KG1 (cell line): Measurements from ENCODE around the gene LCOR.
"Not testable (repeated sequence)": the region's sequence is repeated elsewhere in the genome, so short reads cannot be mapped to it uniquely, and the experiment has no call there.

Experiments
- DNase-seq: peaks from one replicate; lab custom pipeline; 2025; lab: John Stamatoyannopoulos, UW

LCOR gene

DNA sequence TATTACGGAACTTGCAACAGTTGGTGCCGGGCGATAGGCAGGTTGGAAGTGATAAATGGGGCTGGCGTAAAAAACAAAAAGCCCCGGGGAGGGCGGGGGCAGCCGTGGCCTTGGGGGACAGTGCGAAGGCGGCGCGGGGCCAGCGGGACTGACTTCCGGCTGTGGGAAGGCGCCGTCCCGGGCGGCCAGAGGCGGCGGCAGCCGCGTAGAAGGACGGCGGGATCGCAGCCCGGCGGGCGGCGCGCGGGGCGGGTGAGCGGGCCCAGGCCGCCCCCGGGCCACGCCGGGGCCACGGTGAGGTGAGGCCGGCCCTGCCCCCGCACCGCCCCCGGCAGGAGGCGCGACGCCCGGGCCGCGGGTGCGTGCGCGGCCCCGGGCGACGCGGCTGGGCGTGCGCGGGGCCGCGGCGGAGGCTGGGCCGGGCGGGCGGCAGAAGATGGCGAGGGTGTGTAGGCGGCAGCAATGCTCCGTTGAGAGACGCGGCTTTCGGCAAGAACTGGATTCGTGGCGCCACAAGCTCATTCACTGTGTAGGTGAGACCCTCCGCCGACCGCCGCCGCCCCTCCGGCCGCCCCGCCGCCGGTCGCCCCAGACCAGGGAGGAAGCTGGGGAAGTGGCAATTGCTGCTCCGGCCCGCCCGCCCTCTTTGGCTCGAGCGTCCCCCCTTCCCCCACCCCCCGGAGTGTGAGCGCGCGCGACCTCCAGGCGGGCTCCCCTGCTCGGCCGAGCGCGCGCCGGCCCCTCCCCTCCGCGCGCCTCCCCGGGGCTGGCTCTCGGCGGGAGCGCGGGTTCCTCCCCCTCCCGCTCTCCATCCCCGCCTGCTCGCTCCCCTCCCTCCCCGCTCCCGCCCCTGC, at the start of gene LCOR:
TSS of gene LCOR (plus strand) at position 432 of the 854 bp plus-strand sequence. CDS start 116,760 bp downstream, outside the sequence.
- peak; percentile 61 for DNase-seq

DNA sequence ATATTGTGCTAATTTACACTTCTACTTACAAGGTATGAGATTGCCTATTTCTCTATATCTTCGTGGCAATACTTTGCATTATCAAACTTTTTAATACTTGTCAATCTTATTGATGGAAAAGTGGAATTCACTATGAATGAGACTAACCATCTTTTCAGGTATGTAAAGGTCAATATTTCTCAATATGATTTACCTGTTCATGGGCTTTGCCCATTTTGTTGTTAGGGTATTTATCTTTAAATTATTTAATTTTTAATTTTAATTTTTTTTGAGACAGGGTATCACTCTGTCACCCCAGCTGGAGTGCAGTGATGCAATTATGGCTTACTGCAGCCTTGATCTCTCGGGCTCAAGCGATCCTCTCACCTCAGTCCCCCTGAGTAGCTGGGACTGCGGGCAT, 47.8 kb upstream of the LCOR start:
- no peak for DNase-seq

DNA sequence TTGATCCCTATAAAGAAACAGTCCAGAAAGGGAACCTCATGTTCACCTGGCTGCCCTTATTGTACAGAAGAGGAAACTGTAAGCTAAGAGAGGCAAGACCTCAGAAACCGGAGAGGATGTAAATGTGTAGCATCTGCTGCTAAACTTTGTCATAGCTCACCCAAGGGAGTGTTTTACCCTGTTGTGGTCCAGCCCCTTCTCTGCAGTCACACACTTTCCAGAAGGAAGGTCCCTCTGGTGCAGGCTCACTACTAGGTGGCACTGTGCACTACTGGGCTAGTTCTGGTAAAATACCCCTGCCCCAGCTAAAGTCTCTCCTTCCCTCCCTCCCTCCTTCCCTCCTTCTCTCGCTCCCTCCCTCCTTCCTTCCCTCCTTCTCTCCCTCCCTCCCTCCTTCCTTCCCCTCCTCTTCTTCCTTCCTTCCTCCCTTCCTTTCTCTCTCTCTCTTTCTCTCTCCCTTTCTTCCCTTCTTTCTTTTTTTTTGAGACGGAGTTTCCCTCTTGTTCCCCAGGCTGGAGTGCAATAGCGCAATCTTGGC, 42.5 kb upstream of the LCOR start:
- DNase-seq: peak; percentile 59

DNA sequence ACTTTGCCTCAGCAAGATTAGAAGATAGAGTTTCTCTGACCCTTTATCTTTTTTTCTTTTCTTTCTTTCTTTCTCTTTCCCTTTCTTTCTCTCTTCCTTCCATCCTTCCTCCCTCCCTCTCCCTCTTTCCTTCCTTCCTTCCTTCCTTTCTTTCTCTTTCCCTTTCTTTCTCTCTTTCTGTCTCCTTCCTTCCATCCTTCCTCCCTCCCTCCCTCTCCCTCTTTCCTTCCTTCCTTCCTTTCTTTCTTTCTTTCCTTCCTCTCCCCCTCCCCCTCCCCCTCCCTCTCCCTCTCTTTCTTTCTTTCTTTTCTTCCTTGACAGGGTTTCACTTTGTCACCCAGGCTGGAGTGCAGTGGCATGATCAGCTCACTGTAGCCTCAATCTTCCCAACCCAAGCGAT, 40.2 kb upstream of the LCOR start:
- DNase-seq: no peak

DNA sequence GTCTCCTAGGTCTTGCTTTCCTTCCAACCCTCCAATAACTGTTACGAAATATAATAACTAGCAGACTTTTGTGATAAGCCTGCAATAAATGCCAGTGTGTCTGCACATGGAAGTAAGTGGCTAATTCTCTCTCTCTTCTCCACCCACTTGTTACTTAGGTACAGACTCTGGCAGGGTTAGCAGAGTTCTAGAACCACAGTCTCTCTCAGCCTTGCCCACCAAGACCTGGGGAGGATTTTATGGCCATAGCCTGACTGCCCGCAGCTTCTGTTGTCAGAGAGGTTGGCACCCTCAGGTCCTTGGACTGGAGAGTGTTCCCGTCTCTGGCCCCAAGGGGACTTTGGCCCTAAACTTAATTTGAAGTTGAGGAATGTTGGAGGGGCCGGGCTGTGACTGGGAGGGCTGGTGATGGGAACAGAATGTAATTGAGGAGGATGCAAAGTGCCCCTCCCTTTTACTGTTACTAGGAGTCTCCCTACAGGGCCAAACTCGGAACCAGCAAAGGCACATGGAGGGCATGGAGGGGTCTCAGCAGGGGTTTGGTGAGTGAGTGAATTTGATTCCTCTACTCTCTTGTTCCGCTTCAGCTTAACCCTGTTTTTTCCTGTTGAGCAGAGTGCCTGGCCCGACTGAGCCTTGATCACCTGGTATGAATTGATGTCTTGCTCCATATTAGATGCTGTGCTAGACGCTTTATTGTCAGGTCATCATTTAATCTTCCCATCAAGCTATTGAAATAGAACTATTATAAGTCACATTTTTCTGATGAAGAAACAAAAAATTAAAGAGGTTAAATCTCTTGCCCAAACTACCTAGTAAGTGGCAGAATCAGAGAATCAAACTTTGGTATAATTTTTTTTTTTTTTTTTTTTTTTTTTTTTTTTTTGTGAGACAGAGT, 37.0 kb upstream of the LCOR start:
- DNase-seq: no peak

DNA sequence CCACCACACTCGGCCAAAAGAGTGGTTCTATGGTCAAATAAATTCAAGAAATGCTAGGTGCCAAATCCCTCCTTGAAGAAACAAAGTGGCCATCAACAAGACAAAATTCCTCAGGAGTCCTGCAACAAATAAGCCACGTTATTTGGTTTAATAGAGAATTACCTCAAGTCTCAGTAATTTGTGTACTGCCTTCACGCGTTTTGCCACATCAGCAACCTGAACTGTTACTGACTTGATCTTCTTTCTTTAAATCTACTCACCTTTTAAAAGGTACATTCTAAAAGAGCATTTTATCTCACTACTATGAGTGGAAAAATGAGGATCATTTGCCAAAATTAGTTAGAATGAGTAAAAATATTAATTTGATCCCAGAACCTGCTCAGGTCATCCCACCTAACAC, 34.6 kb upstream of the LCOR start:
- no peak for DNase-seq

DNA sequence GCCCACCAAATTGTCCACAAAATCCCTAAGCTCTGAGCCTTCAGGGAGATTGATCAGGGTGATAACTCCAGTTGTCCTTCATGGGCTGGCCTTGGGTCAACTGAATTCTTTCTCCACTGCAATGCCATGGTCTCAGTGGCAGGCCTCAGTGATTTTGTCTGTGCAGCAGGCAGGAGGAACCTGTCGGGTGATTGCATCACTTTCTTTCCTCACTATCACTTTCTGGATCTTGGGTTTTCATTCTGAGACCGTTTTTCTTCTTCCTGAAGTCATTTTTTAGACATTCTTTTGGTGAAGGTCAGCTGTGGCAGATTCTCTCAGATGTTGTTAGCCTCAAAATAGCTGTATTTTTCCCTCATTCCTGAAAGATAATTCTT, 28.8 kb upstream of the LCOR start:
- DNase-seq: no peak

DNA sequence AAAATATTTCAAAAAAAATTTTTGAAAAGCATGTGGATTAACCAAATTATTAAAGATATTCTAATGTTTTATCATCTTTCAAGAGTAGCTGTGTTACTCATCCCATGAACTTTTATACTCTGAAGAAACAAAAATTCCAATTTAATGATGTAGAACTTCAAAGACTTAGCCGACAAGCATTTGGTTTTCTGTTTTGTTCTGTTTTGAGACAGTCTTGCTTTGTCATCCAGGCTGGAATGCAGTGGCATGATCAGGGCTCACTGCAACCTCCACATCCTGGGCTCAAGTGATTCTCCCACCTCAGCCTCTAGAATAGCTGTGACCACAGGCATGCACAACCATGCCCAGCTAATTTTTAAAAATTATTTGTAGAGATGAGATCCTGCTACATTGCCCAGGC, 17.8 kb upstream of the LCOR start:
- DNase-seq: no peak

DNA sequence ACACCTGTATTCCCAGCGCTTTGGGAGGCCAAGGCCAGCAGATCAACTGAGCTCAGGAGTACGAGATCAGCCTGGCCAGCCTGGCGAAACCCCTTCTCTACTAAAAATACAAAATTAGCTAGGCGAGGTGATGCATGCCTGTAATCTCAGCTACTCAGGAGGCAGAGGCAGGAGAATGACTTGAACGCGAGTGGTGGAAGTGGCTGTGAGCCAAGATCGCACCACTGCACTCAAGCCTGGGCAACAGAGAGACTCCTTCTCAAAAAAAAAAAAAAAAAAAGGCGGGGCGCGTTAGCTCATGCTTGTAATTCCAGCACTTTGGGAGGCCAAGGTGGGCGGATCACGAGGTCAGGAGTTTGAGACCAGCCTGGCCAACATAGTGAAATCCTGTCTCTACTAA, 13.1 kb upstream of the LCOR start:
- DNase-seq: not testable (repeated sequence)

DNA sequence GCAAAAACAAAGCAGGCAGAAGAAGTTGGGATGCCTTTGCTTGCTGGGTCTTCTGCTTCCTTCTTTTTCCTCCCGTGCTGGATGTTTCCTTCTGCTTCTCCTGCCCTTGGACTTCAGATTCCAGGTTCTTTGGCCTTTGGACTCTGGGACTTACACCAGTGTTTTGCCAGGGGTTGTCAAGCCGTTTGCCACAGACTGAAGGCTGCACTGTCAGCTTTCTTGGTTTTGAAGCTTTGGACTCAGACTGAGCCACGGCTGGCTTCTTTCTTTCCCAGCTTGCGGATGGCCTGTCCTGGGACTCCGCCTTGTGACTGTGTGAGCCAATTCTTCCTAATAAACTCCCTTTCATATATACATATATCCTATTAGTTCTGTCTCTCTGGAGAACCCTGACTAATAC, 11.3 kb upstream of the LCOR start:
- no peak for DNase-seq

DNA sequence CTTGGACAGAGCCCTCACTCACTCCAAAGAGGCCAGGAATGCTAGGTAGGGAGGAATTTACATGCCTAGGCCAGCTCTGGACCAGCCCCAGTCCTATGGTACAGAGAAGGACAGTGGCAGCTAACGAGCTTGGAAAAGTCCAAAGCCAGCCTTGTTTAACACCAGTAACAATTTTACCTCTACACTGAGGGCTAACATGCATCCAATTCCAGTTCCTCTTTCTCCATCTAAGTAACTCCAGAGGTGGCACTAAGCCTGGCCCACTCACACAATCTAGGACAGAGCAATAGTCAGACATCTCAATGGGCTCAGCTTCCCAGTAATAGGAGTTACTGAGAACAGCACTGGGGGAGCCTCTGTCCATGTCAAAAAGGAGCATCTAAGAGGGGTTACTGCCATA, 5.7 kb upstream of the LCOR start:
- no peak for DNase-seq

DNA sequence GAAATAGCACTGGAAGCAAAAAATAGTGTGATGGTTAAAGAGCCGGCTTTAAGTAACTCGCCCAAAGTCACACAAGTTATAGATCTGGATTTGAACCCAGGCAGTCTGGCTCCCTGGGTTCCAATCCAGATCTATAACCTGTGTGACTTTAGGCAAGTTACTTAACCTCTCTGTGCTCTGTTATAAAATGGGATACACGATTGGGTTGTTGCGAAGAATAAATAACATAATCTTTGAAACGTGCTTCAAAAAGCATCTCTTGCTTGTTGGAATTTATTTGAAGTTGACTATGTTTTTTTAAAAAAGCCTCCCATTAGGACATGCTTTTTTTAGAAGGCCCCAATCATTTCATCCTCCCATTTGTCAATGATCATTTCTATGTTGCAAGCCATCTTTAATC, 3.5 kb upstream of the LCOR start:
- DNase-seq: no peak

DNA sequence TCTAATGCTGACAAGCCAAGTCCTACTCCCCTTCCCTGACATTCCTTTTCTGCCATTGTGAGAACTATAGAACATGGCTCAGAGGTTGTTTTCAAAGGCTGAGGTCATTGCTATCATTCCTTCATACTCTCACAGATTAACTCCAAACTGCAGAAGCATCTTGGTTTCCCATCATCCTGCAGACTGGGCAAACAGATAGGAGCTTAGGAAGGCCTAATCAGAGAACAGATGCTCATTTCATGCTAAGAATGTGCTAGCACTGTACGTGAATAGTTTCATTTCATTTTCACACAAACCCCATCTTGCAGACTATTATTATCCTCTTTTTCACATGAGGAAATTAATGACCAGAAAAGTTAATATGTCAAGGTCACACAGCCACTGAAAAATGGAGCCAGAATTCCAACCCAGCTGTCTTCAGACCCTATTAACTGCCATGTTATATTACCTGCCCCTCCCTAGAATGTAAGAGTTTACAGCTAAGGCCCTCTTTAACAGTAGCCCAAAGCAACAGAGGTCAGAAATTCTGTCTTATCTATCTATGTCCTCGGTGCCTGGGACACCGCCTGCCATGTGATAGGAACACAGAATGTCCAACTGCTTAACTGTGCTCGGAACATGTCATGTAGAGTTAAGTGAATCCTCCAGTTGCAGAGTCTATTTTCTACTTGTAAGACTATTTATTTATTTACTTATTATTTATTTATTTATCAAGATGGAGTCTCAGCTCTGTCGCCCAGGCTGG, 2.9 kb upstream of the LCOR start:
- DNase-seq: no peak

DNA sequence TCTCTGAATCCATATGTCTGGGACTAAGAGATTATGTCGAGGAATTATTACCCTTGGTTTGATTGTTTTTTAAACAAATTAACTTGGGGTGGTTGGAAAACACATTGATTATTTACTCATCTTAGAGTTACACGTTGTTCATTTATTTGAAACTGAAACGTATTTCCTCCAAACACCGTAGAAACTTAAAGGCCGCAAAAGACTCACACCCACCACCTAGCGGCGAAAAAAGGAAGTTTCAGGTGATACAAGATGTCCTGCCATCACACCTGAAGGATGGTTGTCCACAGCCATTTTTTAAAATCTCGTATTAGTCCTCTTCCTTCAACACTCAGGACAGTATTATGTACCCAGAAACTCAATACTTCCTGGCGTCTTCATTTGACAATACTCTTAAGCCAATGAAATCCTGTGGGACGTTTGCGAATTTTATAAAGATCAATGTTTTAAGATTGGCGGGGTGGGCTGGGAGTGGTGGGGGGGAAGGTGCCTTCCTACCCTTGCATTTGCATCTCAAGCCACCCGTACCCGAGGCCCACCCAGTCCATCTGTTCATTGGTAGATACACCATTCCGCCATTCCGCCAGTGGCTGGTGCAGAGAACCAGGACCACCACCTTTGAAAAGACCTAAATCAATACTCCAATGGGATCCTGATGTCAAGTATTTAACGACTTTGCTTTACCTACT, 1.4 kb upstream of the LCOR start:
- peak; percentile 72 for DNase-seq

DNA sequence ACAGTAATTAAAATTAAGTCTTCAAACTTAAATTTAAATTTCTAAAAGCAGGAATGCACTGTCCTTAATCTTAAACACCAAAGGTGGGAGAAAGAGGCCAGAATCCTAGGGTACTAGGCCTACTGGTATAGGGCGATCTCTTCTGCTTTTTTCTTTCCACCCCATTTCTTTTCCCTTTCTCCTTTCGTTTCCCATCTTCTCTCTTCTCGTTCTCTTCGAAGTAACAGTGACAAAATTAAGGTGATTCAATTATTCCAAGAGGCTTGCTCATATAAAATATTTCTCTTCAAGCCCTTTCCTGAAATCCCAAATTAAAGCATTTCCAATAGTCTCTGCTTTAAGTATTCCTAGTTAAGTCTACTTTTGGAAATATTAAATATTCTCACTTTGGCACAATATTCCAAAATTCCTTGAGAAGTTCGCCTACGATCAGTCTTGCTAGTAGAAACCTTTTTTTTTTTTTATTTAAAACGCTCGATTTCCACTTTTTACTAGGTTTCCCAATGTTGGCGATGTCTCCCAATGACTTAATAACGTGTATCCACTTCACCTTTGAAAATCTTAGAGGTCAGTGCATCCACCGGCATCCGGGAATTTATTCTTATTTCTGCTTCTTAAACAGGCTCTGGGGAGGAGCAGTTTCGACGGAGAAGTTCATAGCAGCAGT, 765 bp upstream of the LCOR start:
- no peak for DNase-seq

DNA sequence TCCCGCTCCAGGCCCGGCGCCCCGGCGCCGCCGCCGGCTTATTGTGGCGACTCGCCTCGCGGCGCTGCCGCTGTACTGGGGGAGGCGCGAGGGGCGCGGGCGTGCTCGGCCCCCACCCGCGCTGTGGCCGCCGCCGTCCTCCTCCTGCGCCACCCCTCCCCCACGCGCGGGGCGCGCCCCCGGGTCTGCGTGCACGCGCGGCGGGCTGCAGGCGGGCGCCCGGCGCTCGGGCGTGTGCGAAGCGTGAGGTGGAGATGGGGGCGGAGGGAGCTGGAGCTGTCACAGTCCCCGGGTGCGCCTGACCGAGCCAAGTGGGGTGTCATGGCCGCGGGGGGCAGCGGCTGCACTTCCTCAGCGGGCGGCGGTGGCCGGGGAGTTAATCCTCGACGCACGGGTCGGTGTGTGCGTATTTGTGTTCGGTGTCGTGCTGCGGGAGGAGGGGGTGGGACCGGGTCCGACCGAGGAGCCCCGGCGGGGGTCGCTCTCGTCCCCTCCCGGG, 672 bp downstream of the LCOR start:
- peak; percentile 60 for DNase-seq

DNA sequence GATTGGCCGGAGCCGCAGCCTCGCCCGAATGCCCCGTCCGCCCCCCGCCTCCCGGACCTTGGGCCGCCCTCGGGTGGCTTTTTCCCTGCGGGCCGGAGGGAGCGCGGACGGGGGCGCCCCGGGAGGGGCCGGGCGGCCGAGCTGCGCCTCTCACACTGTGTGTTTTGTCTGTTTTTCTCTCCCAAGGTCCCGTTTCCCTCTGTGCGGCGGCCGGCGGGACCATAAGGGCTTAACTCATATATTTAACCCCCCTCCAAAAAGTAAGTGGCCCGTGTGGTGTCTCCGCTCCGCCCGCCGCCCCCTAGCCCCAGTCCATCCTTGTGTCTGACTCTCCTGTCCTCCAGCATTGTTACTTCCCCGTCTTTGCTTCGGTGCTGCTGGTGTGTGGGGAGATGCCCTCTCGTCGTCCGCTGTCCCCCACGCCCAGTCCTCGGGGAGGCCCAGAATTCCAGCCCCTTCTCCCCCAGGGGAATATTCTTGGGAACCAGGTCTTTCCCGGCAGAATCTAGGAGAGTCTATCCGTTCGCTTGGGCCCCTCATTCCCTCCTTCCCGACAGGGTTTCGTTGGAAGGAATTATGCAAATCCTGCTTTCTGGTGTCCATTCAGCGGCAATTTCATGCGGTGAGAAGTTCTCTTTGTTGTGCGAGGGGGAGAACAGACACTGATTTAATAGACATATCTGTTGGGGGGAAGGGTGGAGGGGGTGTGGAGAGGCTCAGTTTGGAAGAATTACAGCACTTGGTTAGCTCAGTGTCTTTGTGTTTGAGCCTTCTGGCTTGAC, 1.3 kb downstream of the LCOR start:
- no peak for DNase-seq

DNA sequence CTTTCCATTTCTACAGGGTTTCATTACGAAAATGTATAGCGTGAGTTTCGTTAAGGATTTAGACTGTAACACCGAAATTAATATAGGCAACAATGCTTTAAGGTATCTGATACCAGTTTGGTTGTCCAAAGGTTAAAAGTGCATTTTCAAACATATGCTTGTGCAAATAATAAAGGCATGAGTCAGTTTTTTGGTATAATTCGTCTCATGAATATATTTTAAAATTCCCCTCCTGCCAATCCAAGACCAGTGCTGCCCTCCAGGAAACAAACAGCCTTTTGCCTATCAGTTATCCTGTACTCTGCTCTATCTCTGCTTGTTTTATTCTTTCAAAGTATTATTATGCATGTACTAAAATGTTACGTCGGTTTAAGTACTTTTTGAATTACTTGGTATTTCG, 2.0 kb downstream of the LCOR start:
- DNase-seq: no peak

DNA sequence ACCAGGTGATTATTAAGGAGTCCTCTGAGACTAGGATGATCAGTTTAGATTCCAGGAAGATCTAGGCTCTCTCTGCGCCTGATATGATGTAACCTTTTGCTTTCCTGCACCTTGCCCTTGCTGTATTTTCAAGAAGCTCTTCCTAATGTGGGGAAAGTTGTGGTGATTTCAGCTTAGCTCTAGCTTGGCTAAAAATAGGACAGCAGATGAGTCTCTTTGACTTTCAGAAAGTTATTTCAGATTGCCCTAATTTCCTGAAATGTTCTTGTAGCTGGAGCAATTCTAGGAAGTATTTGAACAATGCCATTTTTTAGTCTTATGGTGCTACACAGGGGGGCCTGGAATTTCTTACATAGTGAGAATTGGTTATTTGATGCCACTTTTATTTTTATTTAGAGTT, 3.8 kb downstream of the LCOR start:
- no peak for DNase-seq

DNA sequence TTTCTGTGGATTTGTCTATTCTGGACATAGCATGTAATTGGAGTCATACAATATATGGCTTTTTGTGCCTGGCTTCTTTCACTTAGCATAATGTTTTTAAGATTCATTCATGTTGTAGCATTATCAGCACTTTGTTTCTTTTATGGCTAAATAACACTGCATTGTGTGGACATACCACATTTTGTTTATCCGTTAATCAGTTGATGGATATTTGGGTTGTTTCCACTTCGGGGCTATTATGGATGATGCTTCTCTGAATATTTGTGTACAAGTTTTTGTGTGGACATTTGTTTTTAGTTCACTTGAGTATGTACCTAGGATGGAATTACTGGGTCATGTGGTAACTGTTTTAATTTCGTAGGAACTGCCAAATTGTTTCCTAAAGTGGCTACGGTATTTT, 6.4 kb downstream of the LCOR start:
- DNase-seq: no peak
